Activated CD4-positive, alpha-beta T cell treated with anti-CD3 and anti-CD28 coated beads for 4 hours (primary cell): ENCODE data around the gene FIBCD1.

Source experiments
- DNase-seq, 2 donors: peaks; one replicate each; pipeline ENCODE4 v3.0.0-alpha.2; 2020

Gene FIBCD1

GRCh38 chr9:130905902-130906734, 32.9 kb downstream of the FIBCD1 start:
- DNase-seq: no peak

- no peak for DNase-seq
These were observed 33.7 kb downstream of the FIBCD1 start for GRCh38 chr9:130905125-130905901.

- no peak for DNase-seq
These were observed 34.7 kb downstream of the FIBCD1 start for GRCh38 chr9:130904070-130905044.

GRCh38 chr9:130903194-130904069, 35.6 kb downstream of the FIBCD1 start:
- DNase-seq: no peak

GRCh38 chr9:130902204-130903185, 36.6 kb downstream of the FIBCD1 start:
- no peak for DNase-seq

- DNase-seq: no peak
These were observed 37.4 kb downstream of the FIBCD1 start for GRCh38 chr9:130901498-130902203.

GRCh38 chr9:130900701-130901497, 38.1 kb downstream of the FIBCD1 start:
- DNase-seq: no peak

GRCh38 chr9:130899051-130899748, 39.8 kb downstream of the FIBCD1 start:
- DNase-seq: no peak

GRCh38 chr9:130898552-130898852, 40.5 kb downstream of the FIBCD1 start:
- DNase-seq: no peak

GRCh38 chr9:130897848-130898551, 41.0 kb downstream of the FIBCD1 start:
- no peak for DNase-seq

GRCh38 chr9:130897105-130897751, 41.8 kb downstream of the FIBCD1 start:
- DNase-seq: no peak

- DNase-seq: no peak
These were observed 42.6 kb downstream of the FIBCD1 start, which contains the start of gene QRFP for GRCh38 chr9:130896233-130897014. QRFP (minus strand) TSS chr9:130896812; CDS start chr9:130893838, 2,974 bp downstream.

- DNase-seq: no peak
These were observed 43.4 kb downstream of the FIBCD1 start for GRCh38 chr9:130895481-130896232.

- DNase-seq: no peak
These were observed 44.0 kb downstream of the FIBCD1 start for GRCh38 chr9:130895038-130895437.

GRCh38 chr9:130894546-130894945, 44.5 kb downstream of the FIBCD1 start:
- no peak for DNase-seq
